ENCODE results near the gene TNN. TPM values are rescaled to one million over a fixed set of nuclear protein-coding genes. Genes with fewer than 3 reads are reported as not detected.

TNN gene
- total RNA-seq, 4 donors from 2014 or later: 0.19 to 6.9 (median 0.40) TPM

- DNase-seq (ENCODE audit: low spot score) (no peak), ATAC-seq (ENCODE audit: low FRiP score) (no peak)
- TF ChIP-seq, protein P1, sequence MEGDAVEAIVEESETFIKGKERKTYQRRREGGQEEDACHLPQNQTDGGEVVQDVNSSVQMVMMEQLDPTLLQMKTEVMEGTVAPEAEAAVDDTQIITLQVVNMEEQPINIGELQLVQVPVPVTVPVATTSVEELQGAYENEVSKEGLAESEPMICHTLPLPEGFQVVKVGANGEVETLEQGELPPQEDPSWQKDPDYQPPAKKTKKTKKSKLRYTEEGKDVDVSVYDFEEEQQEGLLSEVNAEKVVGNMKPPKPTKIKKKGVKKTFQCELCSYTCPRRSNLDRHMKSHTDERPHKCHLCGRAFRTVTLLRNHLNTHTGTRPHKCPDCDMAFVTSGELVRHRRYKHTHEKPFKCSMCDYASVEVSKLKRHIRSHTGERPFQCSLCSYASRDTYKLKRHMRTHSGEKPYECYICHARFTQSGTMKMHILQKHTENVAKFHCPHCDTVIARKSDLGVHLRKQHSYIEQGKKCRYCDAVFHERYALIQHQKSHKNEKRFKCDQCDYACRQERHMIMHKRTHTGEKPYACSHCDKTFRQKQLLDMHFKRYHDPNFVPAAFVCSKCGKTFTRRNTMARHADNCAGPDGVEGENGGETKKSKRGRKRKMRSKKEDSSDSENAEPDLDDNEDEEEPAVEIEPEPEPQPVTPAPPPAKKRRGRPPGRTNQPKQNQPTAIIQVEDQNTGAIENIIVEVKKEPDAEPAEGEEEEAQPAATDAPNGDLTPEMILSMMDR (IDR thresholded peaks at IDR 0.05): no peak
Observed at GRCh38 chr1:175173531-175173930, 105.9 kb downstream of the TNN start.

DNA sequence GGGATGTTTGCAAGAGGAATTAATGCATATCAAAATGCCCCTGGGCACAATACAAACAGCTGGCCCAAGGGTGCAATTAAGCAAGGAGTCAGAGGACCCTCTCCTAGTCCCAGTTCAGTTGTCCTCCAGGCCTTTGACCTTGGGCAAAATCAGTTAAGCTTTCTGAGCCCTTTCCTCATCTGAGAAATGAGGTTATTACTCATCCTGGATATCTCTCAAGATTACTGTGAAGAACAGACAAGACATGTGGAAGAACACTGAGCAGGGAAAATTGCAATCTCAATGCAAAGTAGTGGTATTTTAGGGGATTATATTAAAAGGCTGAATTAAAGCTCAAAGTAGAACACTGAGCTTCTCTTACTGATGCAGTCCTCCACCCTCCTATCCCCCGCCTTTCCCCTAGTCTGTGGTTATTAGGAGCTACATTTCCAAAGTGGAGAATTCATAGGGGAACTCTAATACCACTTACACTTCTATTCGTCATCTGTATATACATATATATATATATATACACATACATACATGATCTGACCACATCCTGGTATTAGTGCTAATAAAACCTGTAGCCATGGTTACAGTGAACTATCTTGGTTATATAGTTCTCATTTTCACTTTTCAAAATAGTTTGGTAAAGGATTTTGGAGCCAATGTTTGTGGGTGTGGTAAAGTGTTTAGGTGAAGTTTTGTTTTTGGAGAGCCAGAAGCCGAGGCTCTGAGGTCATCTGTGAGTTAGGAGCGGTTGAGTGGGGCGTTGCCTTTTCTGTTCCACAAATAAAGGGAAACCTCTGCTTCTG is 106.9 kb downstream of the TNN start:
- DNase-seq (ENCODE audit: low spot score) (no peak), ATAC-seq (ENCODE audit: low FRiP score) (no peak)
- TF ChIP-seq, protein P1 (IDR thresholded peaks at IDR 0.05): no peak

DNA sequence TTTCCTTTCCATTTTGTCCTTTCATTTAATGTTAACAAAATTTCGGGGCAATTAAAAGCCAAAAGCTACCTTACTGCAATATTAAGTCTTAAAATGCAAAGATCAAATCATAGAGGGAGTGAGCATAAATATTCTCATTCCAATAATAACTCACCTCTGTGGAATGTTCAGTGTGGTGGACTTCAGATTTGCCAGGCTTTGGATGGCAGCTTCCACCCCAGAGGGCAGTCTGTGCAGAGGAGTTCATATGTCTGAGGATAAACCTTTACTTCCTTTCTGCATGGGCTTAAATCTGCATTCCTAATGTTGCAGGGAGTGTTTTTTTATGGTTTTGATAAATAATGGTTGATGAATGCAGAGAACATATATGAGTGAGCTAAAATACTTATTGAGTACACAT is 108.6 kb downstream of the TNN start:
- ATAC-seq (ENCODE audit: low FRiP score): no peak
- TF ChIP-seq, protein P1 (IDR thresholded peaks at IDR 0.05): no peak

DNA sequence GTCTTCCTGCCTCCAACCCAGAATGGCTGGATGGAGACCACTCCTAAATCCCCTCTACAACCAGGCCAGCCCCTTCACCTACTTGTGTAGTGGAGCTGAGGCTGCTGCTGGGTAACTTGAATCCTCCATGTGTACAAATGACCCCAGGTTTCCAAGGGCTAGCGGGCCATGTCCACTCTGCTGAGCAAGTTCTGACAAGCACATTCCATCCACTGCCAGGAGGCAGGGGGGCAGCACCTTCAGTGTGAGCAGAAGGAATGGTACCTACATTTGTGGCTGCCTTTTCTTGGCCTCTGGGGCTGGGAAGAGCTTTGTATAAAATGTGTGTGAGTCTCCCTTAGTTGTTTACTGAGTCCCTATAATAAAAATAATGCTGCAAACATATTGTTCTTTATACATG is 110.4 kb downstream of the TNN start:
- TF ChIP-seq, protein P1 (IDR thresholded peaks at IDR 0.05): no peak
- ATAC-seq (ENCODE audit: low FRiP score): no peak
- no peak for DNase-seq (ENCODE audit: low spot score)

More for the DNA sequence above, 108.6 kb downstream of the TNN start:
- no peak for DNase-seq (ENCODE audit: low spot score)

DNA sequence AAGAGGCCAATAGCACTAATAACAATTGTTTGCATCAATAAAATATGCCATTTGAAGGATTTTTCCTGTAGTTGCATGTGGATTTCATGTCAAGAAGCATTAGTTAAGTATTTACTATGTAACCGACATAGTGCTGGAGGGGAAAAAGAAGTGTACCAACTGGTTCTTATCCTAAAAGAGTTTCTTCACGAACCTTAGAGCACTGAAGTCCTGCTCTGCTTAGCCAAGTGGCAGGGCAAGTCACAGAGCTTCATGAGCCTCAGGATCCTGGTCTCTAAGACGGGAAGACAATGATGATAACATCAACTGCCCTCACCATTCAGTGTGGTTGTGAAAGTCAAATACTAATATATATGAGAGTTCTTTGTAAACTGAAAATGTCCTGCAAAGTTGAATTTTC is 110.8 kb downstream of the TNN start:
- no peak for ATAC-seq (ENCODE audit: low FRiP score)
- TF ChIP-seq, protein P1 (IDR thresholded peaks at IDR 0.05): no peak
- no peak for DNase-seq (ENCODE audit: low spot score)

- TF ChIP-seq, protein P1 (IDR thresholded peaks at IDR 0.05): no peak
- ATAC-seq (ENCODE audit: low FRiP score): no peak
- DNase-seq (ENCODE audit: low spot score): no peak
Observed at GRCh38 chr1:175179837-175180590, 112.4 kb downstream of the TNN start.
